ENCODE data around the gene FLG.
"Not testable (repeated sequence)": the region's sequence is repeated elsewhere in the genome, so short reads cannot be mapped to it uniquely, and the experiment has no call there.

FLG gene

DNA sequence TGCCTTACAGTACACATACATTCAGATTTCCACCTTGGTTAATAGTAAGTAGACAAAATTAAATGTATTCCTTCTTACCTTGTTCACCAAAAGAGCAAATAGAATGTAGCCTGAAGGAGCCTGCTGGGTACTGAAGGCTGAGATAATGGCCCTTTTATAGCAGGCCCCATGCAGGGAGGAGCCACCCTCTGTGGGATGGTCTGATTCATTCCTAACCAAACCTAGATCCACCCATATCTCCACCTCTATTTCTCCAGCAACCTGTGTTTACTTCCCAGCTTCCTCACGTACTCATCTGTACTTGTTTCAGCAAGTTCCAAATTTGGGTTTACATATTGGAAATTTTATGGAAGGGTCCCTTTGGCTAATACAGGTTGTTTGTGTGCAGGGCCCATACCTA lies at the start of gene FLG:
TSS of gene FLG (minus strand) at position 129 of the 400 bp plus-strand sequence. CDS start 9,783 bp downstream, outside the sequence.
- in situ Hi-C loops (cut with MboI; ENCODE audit: low sequenced_read_pairs) = no loop called here

DNA sequence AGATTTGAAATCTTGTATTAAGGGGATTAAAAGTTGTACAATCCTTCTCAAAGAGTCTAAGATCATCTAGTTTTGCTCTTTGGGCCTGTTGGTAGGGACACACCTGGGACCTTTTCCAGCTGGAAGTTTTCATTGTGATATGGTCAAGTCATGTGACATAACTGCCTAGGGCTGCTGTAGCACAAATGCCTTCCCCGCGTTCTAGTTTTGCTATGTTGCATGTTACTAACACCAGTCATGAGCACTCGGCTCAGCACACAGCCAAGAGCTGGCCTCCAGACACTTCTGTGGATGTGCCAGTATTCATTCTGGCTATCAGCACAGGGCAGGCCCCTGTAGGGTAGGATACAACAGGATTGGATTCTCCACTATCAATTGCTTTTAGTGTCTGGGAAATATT lies 49.4 kb upstream of the FLG start:
- in situ Hi-C loops (cut with MboI; ENCODE audit: low sequenced_read_pairs) = no loop called here

DNA sequence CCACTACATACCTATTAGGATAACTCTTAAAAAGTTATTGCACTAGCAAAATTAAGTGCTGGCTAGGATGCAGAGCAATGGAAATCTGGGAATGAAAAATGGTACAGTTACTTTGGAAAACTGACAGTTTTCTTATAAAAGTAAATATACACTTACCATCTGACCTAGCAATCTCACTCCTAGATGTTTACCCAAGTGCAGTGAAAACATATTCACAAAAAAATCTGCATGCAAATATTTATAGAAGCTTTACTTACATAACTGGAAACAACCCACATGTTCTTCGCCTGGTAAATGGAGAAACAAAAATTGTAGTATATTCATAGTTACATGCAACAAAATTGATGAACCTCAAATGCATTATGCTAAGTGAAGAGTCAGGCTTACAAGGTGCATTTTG lies 47.6 kb upstream of the FLG start:
- in situ Hi-C loops (cut with MboI; ENCODE audit: low sequenced_read_pairs) = no loop called here

DNA sequence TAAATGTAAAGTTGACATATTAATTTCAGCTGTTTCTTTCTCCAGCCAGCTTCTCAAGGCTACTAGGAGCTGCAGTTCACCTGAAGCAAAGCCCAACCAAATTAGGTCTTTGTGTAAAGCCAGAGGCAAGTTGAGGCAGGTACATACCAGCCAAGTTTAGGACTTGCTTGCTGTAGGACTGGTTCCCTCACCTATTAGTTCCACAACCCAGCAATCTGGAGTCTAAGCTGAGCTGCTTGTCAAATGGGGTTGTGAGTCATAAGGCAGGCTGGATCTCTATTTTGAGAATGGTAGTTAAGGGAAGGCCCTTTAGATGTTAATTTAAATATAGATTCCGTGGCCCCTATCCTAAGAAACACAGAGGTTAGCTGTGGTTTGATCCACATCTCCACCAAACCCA lies 42.4 kb upstream of the FLG start:
- in situ Hi-C loops (cut with MboI; ENCODE audit: low sequenced_read_pairs) = no loop called here

DNA sequence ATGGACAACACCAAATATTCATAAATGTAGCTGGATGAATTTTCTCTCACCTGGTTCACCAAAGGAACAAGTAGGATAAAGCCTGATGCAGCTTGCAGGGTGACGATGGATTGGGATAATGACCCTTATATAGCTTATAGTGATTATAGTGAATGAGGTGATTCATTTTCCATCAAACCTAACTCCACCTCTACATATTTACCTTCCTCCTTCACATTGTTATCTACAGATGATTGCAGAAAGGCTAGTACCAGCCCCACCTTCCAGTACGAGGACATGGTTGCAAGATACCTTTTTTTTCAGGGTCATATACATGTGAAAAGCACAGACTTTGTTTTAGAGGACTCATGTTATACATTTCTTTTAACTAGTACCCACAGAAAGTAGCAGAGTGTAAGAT lies 34.9 kb upstream of the FLG start, which contains the start of gene FLG2:
TSS of gene FLG2 (minus strand) at position 101 of the 400 bp plus-strand sequence. CDS start 1,122 bp downstream, outside the sequence.
- in situ Hi-C loops (cut with MboI; ENCODE audit: low sequenced_read_pairs) = no loop called here

DNA sequence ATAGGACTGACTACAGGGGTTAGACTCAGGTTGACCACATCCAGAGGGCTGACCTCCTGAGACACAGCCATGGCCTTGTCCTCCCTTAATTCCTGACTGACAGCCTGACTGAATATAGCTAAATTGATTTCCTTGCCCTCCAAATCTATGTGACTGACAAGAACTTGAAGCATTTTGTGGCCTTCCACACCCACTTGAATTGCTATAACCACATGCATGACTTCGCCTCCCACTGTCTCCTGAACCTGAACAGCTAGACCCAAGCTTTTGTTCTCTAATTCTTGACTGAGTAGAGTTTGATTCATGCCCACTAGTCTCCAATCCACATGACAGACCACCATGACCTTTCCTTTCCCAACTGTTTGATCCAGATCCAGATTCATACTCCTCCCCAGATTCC lies 31.7 kb upstream of the FLG start:
- in situ Hi-C loops (cut with MboI; ENCODE audit: low sequenced_read_pairs) = no loop called here

DNA sequence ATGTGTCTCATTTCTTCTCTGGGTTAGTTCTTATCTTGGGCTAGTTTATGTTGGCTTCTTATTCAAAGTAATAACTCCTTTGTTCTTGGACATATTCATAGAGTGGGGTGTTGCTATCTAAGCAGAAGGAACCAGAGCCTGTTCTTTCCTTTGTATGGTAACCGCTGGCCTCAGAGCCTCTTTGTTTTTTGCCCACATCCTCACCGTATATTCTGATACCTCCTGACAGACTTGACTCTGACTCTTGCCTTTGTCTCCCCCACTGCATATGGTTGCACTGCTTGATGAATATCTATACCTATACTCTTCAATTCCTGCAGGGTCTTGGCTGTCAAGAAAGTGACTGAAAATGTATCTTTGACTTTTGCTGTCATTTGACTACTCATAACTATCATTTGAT lies 24.6 kb upstream of the FLG start:
- in situ Hi-C loops (cut with MboI; ENCODE audit: low sequenced_read_pairs) = no loop called here

DNA sequence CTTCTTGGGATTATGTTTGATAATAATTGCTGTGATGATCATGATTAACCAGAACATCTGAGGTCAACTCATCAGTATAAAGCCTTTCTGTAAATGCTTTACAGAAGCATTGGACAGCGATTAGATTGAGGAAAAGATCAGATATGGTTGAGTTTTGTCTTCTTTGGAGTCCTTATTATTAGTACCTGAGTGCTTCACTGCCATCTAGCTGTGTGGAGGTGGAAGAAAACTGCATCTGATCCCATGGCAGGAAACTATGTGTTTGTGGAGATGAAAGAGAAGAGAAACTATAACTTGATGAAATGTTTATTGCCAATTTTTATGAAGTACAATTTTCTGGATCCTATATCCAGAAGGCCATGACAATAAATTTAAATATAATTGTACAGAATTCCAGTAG lies 23.4 kb upstream of the FLG start:
- in situ Hi-C loops (cut with MboI; ENCODE audit: low sequenced_read_pairs) = no loop called here

DNA sequence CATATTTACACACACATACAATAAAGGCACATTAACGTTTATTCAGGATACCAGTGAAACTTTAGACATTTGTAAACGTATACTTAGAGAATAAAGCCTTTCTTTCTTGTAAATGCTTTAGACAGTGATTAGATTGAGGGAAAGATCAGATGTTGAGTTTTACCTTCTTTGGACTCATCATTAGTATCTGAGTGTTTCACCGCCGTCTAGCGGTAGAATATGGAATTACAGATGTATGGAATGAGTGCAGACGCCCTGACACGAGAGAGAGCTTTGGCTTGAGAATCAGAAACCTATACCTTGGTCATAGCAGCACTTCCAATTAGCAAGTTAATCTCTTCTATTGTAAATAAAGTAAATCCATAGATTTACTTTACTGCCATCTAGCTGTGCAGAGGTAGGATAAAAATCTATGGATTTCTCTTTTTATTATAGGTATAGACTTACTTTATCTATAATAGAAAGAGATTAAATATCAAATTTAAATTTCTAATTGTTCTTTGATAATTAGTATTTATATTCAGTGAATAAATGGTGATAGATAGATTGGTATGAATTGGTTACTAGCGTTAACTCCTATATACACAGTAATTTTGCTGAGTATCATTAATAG lies 22.2 kb upstream of the FLG start:
- in situ Hi-C loops (cut with MboI; ENCODE audit: low sequenced_read_pairs) = no loop called here

DNA sequence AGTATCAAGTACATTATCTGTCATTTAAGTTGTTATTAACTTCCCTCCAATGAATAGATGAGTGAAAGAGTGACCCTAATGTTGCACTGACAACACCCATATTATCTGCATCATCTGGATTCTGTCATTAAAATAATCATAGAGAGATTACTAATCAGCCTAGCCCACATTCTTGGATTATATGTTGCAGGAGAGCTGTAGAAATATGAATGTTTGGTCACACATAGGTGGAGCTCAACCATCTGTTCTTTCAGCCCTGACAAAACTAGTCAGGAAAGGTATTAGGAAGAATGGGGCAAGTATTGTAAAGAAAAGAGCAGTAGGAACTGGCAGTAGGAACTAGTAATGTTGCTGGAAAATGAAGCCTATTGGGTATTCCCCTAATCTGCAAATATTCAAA lies 19.4 kb upstream of the FLG start:
- in situ Hi-C loops (cut with MboI; ENCODE audit: low sequenced_read_pairs) = no loop called here

DNA sequence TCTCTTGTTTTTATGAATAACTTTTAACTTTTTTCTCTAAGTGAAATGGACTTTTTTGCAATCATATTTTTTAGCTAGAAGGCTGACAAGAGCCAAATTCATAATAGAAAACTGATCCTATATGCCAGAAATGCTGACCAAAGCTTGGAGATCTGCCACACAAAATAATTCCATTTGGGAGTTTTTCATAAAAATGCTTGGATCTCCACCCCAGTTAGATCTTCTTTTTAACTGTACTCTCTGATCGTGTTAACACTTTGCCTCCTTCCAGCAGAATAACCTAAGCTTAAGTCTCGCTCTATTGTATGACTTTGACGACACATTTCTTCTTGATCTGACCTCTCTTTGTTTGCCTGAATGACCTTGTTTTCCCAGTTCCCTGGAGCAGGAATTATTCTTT lies 18.0 kb upstream of the FLG start:
- in situ Hi-C loops (cut with MboI; ENCODE audit: low sequenced_read_pairs) = no loop called here

DNA sequence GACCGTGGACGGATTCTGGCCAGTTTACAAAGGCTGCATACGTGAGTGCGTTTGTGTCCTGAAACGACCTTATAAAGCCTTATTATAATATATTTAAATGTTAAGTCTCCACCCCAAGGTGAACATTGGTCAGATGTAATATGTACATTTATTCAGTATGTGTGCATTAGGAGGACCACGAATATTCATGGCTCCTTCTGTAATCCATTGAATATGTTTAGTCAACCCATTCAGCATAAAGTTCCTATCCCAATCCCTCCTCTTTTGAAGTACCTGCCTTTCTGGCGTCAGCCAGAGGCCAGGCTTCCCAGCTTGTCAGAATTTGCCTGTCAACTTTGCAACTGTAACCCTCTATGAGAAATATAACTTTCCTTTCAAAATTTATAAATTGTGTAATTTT lies 10.4 kb upstream of the FLG start:
- in situ Hi-C loops (cut with MboI; ENCODE audit: low sequenced_read_pairs) = no loop called here

DNA sequence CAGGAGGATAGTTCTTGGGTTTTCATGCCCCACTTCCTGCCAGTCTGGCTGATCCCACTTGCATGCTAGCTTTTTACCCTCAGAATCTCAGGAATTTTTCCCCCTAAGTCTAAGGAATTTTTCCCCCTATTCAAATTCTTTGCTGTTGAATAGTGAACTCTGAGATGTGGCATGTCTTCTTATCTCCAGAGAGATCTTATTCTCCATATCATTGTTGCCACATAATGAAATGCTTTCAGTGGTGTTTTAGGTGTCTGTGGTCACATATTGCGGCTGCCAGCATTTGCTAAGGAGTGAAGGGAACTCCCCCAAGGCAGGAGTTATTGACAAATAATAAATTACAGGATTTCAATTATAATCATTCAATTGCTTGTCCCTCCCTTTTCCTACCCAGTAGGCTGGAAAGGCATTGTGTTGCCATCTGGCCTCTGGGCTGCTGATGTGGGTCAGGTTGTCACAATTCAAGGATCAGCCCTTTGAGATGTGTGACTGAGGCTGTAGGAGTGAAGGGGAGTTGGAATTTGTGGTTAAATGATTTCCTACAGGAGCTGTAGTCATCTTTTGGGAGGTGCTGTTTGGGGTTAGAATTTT lies 3.9 kb upstream of the FLG start:
- in situ Hi-C loops (cut with MboI; ENCODE audit: low sequenced_read_pairs) = no loop called here

DNA sequence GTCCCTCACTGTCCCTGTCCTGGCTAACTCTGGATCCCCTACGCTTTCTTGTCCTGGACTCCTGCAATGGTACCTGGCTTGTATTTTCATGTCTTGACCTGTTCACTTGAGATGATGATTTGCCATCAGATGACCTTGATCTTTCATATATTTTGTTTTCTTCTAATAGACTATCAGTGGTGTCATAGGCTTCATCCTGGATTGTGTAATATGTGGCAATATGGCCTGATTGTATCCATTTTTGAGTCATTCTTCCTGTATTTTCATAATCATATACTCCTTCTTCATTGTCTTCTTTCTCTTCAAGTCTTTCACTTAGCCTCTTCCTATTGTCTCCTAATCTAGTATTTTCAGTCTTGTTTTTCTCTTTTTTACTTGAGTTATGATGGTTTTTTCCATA lies 11.1 kb downstream of the FLG start:
- in situ Hi-C loops (cut with MboI; ENCODE audit: low sequenced_read_pairs) = no loop called here

DNA sequence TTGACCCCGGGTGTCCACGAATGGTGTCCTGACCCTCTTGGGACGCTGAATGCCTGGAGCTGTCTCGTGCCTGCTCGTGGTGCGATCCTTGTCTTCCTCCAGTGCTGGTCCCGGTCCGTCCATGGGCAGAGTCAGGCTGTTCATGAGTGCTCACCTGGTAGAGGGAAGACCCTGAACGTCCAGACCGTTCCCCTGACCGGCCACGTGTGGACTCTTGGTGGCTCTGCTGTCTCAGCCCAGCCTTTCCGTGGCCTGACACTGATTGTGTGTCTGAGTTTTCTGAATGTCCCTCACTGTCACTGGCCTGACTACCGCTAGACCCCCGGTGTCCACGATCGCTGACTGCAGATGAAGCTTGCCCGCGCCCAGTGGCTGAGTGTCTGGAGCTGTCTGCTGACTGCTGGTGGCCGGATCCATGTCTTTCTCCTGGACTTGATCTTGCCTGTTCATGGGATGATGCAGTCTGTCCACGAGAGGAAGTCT lies 11.7 kb downstream of the FLG start:
- in situ Hi-C loops (cut with MboI; ENCODE audit: low sequenced_read_pairs) = no loop called here

DNA sequence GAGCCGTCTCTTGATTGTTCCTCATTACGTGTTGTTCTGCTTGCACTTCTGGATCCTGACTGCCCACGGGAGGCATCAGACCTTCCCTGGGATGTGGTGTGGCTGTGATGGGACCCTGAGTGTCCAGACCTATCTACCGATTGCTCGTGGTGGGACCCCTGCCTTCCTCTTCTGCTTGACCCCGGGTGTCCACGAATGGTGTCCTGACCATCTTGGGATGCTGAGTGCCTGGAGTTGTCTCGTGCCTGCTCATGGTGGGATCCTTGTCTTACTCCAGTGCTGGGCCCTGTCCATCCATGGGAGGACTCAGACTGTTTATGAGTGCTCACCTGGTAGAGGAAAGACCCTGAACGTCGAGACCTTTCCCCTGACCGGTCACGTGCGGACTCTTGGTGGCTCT lies 12.9 kb downstream of the FLG start:
- in situ Hi-C loops (cut with MboI; ENCODE audit: low sequenced_read_pairs) = not testable (repeated sequence)

DNA sequence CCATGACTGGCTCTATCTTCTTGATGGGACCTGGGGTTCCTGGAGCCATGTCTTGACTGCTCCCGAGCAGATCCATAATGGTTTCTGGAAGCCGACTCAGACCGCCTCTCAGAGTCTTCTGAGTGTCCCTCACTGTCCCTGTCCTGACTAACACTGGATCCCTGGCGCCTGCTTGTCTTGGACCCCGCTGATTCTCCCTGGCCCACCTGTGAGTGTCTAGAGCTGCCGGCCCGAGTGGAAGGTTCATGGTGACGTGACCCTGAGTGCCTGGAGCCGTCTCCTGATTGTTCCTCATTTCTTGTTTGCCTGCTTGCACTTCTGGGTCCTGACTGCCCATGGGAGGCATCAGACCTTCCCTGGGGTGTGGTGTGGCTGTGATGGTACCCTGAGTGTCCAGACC lies 15.1 kb downstream of the FLG start:
- in situ Hi-C loops (cut with MboI; ENCODE audit: low sequenced_read_pairs) = no loop called here

DNA sequence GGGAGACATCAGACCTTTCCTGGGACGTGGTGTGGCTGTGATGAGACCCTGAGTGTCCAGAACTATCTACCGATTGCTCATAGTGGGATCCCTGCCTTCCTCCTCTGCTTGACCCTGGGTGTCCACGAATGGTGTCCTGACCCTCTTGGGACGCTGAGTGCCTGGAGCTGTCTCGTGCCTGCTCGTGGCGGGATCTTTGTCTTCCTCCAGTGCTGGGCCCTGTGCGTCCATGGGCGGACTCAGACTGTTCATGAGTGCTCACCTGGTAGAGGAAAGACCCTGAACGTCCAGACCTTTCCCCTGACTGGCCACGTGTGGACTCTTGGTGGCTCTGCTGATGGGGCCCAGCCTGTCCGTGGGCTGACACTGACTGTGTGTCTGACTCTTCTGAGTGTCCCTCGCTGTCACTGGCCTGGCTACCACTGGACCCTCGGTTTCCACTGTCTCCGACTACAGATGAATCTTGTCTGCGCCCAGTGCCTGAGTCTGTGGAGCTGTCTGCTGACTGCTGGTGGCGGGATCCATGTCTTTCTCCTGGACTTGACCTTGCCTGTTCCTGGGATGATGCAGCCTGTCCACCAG lies 15.6 kb downstream of the FLG start:
- in situ Hi-C loops (cut with MboI; ENCODE audit: low sequenced_read_pairs) = not testable (repeated sequence)

DNA sequence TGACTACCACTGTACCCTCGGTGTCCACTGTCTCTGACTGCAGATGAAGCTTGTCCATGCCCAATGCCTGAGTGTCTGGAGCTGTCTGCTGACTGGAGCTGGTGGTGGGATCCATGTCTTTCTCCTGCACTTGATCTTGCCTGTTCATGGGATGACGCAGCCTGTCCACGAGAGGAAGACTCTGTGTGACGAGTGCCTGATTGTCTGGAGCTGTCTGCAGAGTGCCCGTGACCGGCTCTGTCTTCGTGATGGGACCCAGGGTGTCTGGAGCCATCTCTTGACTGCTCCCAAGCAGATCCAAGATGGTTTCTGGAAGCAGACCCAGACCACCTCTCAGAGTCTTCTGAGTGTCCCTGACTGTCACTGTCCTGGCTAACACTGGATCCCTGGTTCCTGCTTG lies 16.3 kb downstream of the FLG start:
- in situ Hi-C loops (cut with MboI; ENCODE audit: low sequenced_read_pairs) = not testable (repeated sequence)

DNA sequence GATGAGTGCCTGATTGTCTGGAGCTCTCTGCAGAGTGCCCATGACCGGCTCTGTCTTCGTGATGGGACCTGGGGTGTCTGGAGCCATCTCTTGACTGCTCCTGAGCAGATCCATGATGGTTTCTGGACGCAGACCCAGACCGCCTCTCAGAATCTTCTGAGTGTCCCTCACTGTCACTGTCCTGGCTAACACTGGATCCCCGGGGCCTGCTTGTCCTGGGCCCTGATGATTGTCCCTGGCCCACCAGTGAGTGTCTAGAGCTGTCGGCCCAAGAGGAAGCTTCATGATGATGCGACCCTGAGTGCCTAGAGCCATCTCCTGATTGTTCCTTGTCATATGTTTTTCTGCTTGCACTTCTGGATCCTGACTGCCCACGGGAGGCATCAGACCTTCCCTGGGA lies 17.1 kb downstream of the FLG start:
- in situ Hi-C loops (cut with MboI; ENCODE audit: low sequenced_read_pairs) = not testable (repeated sequence)

DNA sequence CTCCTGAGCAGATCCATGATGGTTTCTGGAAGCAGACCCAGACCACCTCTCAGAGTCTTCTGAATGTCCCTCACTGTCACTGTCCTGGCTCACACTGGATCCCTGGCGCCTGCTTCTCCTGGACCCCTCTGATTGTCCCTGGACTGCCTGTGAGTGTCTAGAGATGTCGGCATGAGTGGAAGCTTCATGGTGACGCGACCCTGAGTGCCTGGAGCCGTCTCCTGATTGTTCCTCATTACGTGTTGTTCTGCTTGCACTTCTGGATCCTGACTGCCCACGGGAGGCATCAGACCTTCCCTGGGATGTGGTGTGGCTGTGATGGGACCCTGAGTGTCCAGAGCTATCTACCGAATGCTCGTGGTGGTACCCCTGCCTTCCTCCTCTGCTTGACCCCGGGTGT lies 18.9 kb downstream of the FLG start:
- in situ Hi-C loops (cut with MboI; ENCODE audit: low sequenced_read_pairs) = not testable (repeated sequence)

DNA sequence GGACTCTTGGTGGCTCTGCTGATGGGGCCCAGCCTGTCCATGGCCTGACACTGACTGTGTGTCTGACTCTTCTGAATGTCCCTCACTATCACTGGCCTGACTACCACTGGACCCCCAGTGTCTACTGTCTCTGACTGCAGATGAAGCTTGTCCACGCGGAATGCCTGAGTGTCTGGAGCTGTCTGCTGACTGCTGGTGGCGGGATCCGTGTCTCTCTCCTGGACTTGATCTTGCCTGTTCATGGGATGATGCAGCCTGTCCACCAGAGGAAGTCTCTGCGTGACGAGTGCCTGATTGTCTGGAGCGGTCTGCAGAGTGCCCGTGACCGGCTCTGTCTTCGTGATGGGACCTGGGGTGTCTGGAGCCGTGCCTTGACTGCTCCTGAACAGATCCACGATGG lies 20.3 kb downstream of the FLG start:
- in situ Hi-C loops (cut with MboI; ENCODE audit: low sequenced_read_pairs) = not testable (repeated sequence)
